ES-I3 (cell line): ENCODE data around the gene HOXC6.

Experiments used
- H3K36me3 ChIP-seq: 2 replicates; pipeline ENCODE4 v1.6.1; 2013; ENCODE audit warnings: mild to moderate bottlenecking, low read length, control low read depth, moderate library complexity; ENCODE audit not compliant: insufficient read depth
- H3K4me1 ChIP-seq: 2 replicates; pipeline ENCODE4 v1.6.1; 2013; ENCODE audit warnings: mild to moderate bottlenecking, control low read depth, low read length; ENCODE audit not compliant: insufficient read depth
- H3K9ac ChIP-seq: 2 replicates; pipeline ENCODE4 v1.6.1; 2013; ENCODE audit warnings: low read depth, mild to moderate bottlenecking, low read length, moderate library complexity
- H3K9me3 ChIP-seq: 2 replicates; pipeline ENCODE4 v1.6.1; 2013; ENCODE audit warnings: mild to moderate bottlenecking, low read length, moderate library complexity; ENCODE audit not compliant: control insufficient read depth, insufficient read depth

The HOXC6 gene

GRCh38 chr12:54033106-54033979, 5.1 kb downstream of the HOXC6 start:
- Histone ChIP-seq H3K36me3 (no peaks in the 10 kb centered on the region), H3K9me3 (no peaks in the 10 kb centered on the region), H3K4me1 (peaks cover 3% of the 10 kb centered on the region; the same call in 1 of the 2 replicates), H3K9ac (peak overlapping the region; percentile 5; the same call in 1 of the 2 replicates)

DNA sequence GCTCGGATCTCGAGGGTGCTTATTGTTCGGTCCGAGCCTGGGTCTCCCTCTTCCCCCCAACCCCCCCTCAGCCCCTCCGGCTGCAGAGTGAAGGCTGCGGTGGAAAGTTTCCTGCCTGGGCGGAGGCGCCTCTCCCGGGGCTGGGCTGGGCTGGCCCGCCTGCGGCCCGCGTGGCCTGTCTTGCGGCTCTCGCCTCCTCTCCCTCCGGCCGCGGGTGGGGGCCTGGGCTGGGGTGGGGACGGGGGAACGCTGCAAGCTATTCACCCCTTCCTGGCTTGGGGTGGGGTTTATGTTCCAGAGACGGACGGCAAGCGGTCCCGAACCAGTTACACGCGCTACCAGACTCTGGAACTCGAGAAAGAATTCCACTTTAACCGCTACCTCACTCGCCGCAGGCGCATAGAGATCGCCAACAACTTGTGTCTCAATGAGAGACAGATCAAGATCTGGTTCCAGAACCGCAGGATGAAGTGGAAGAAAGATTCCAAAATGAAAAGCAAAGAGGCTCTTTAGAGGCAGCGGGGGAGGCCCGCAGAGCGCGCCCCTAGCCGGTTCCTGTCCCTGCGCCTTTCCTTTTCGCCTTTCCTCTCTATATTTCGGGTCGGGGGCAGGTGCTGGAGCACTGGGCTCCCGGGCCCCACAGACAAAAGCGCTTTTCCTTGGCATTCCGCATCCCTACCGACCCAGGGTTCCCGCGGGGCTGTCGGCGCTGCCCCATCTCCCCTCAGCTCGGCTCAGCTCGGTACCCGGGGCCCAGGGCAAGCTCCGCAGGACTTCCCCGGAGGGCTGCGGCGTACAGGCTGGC, 5.9 kb downstream of the HOXC6 start:
- H3K36me3 ChIP-seq = no peaks in the 10 kb centered on the region
- no peaks in the 10 kb centered on the region for H3K9me3 ChIP-seq
- H3K4me1 ChIP-seq = no peaks in the 10 kb centered on the region; the same call in 1 of the 2 replicates
- H3K9ac ChIP-seq = no peak overlapping the region; the same call in 1 of the 2 replicates

- Histone ChIP-seq H3K9me3 (no peaks in the 10 kb centered on the region), H3K36me3 (no peaks in the 10 kb centered on the region), H3K4me1 (no peaks in the 10 kb centered on the region; the same call in 1 of the 2 replicates), H3K9ac (no peak overlapping the region)
Observed at GRCh38 chr12:54034785-54035310, 6.6 kb downstream of the HOXC6 start.

DNA sequence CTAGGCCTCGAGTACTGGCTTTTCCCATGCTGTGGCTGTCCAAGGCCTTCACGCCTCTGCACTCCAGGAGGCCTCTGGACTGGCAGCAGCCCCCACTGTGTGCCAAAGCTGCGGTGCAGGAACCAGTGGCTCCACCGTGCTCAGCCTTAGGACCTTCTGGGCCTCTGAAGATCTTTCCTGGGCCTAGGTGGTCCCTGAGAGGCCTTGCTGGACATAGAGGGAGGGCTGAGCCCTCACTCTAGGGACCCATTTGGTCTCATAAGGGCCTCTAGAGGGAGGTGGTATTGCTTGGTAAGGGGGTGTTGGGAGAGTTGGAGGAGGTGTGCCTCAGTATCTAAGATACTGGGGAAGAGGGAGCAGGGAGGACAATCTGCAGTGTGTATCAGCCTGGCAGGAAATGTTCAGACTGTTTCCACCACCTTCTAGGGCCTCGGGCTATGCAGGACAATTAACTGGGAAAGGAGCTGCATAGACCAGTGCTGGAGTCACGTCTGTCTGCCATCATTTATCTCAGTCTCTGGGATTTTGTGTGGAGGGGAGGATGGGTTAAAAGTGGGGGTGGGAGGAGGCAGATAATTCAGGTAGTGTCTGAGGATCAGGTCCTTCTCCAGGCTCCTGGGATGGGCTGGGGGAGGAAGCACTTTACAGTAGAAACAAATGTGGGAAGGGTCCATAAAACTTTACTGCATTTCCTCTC, 7.5 kb downstream of the HOXC6 start:
- Histone ChIP-seq H3K9ac (no peak overlapping the region), H3K9me3 (no peaks in the 10 kb centered on the region), H3K4me1 (no peaks in the 10 kb centered on the region; the same call in 1 of the 2 replicates), H3K36me3 (no peaks in the 10 kb centered on the region)

DNA sequence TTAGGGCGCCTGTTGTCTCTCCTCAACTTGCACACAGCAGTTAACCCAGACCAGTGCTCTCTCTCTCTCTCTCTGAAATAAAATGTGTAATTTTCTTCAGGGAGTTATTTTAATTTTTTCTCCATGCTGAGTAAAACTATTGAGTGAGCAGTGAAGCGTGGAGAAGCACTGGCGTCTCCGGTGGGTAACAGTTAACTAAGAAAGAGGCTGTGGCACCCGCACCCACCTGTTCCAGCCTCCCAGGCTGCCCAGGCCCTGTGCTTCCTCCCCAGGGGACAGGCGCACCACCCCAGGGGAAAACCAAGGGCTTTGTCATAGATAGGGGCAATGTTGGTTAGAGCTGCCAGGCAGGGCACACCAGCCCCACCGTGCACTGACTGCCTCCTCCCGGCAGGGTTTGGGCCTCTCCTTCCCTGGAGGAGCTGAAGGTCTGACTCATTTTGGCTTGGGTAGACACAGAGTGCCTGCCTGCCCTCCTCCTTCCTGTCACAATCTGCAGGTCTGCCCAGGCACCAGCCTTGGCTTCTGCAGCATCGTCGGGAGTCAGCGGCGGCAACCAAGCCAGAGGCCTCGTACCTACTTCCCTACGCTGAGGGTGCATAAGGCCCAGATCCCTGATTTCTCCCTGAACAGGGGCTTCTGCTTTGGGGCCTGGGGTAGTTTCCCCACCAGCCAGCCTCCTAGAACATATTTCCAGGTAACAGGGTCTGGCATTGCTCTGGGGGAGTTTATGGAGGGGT, 8.6 kb downstream of the HOXC6 start:
- Histone ChIP-seq H3K4me1 (no peaks in the 10 kb centered on the region; the same call in 1 of the 2 replicates), H3K36me3 (no peaks in the 10 kb centered on the region), H3K9ac (no peak overlapping the region)

DNA sequence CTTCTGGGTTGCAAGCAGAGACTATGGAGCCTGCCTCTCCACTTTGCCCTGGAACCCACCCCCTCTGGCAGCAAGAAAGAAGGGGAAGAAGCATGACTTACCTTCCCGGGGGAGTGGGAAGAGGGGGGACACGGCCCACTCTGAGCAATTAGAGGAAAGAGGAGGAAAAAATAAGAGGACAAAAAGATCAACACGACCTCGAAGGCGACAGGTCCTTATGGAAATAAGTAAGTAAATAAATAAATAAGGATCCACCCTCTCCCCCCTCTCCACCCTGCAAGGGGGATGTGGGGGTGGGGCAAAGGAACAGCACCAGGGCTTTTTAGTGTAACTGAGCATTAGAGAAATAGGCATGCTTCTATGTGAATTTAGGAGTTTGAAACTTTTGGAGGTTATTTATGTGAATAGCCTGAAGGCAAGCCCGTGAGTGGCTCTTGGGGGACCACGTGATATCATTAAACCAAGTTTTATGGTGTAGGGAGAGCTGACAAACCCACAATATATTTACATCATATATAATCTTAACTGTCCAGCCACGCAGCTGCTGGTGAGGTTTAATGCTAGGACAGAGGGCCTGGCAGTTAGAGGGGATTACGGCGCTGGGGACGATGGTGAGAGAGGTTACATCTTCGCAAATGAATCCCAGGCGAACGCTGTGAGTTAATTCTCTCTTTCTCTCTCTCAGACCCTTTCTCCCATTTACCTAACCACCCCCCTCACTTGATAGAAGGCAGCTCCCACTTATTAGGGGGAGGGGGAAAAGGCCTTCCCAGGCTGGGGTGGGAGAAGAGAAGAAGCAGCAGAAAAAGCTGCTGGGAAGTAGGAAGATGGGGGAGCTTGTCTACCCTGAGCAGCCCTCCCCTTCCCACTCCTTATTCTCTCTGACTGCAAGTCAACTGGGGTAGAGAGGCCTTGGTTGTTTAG, 9.4 kb downstream of the HOXC6 start:
- Histone ChIP-seq H3K4me1 (no peaks in the 10 kb centered on the region; the same call in 1 of the 2 replicates), H3K9ac (no peak overlapping the region)

More for the DNA sequence above, 8.6 kb downstream of the HOXC6 start:
- no peaks in the 10 kb centered on the region for H3K9me3 ChIP-seq

GRCh38 chr12:54038284-54038870, 10.1 kb downstream of the HOXC6 start:
- no peaks in the 10 kb centered on the region; the same call in 1 of the 2 replicates for H3K4me1 ChIP-seq
- no peaks in the 10 kb centered on the region for H3K9me3 ChIP-seq
- no peak overlapping the region for H3K9ac ChIP-seq
- H3K36me3 ChIP-seq = no peaks in the 10 kb centered on the region

More for the DNA sequence above, 9.4 kb downstream of the HOXC6 start:
- Histone ChIP-seq H3K9me3 (no peaks in the 10 kb centered on the region), H3K36me3 (no peaks in the 10 kb centered on the region)

DNA sequence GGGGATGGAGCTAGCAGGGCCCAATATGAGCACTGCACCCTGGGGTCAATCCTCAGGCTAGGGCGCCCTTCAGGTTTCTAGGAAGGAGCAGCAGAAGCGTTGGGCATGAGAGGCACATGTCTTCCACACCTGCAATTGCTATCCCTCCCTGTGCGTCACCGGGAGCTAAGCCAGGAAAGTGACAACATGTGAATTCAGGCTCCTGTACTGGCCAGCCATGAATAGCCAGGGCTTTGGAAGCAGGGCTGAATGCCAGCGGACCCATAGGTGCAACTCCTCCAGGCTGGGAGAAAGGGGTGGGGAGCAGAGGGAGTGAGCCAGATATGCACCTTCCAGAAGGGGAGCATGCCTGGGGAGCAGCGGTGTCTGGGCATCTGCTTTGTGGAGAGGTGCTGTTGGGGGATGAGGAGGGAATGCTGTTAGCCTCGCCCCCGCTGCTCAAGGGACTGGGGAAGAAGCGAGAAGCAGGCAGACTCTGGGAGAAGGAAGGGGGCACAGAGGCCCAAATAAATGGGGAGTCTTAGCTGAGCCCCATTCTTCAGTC, 10.7 kb downstream of the HOXC6 start:
- Histone ChIP-seq H3K9me3 (no peaks in the 10 kb centered on the region), H3K9ac (no peak overlapping the region), H3K4me1 (no peaks in the 10 kb centered on the region), H3K36me3 (no peaks in the 10 kb centered on the region)

DNA sequence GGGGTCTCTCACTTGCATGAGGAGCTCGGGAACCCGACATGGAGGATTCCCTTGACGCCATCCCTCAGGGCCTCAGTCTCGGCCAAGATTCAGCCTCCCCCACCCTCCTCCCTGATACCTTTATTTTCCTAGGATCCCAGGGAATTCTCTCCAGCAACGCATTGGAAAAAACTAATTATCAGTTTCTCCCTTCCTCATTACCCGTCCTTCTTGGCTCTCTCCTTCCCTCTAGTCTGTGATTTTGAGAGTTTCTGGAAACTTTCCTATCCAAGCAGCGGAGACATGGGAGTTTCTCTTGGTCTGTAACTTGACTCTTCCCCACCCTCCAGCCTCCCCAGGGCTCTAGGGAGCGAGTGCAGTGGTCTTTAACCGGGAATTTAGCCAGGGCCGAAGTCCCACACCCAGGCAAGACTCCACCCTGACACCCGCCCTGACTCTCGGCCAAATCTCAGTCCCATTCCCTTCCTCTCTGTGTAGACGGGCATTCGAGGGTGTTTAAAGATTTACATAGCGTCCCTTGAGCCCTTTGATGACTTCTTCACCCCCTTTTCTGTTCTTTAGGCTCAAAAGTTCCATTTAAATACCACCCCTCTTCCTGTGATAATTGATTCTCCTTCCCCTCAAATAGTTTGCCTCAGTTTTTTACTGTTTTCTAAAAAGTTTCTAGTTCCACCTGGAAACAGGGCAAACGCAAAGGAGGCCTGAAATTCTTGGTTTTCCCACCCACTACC, 11.3 kb downstream of the HOXC6 start:
- Histone ChIP-seq H3K36me3 (no peaks in the 10 kb centered on the region), H3K9ac (no peak overlapping the region), H3K4me1 (no peaks in the 10 kb centered on the region), H3K9me3 (no peaks in the 10 kb centered on the region)

GRCh38 chr12:54040148-54040494, 11.9 kb downstream of the HOXC6 start:
- H3K4me1 ChIP-seq = no peaks in the 10 kb centered on the region
- no peak overlapping the region for H3K9ac ChIP-seq

DNA sequence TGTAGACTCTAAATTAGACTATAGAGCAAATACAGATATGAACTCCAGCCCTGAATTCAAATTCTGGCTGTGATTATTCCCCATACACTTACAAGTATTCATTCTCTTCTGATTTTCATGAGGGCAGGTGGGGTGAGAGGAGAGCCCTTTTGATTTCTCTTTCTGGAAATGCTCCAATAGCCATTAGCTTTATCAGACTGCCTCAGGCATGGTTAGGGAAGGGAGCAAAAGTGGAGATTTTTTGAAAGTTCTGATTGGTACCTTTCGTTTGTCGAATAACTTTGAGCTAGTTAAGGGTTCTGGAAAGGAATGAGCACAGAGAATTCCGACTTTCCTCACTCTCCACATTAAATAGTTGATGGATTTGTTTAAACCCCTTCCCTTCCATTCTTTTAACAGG, 12.4 kb downstream of the HOXC6 start:
- Histone ChIP-seq H3K36me3 (no peaks in the 10 kb centered on the region), H3K4me1 (no peaks in the 10 kb centered on the region), H3K9ac (no peak overlapping the region)

More at GRCh38 chr12:54040148-54040494, 11.9 kb downstream of the HOXC6 start:
- no peaks in the 10 kb centered on the region for H3K9me3 ChIP-seq
- no peaks in the 10 kb centered on the region for H3K36me3 ChIP-seq

More for the DNA sequence above, 12.4 kb downstream of the HOXC6 start:
- H3K9me3 ChIP-seq = no peaks in the 10 kb centered on the region
